Measurements from ENCODE around the gene ACOT11.

The ACOT11 gene

GRCh38 chr1:54543729-54544496 is 4.1 kb upstream of the ACOT11 start:
- TF ChIP-seq EZH2phosphoT487 (IDR thresholded peaks at IDR 0.05; ENCODE audit: low read length) (no peak), CTCF (IDR thresholded peaks at IDR 0.05; ENCODE audit: low read length) (no peak), EZH2 (optimal IDR thresholded peaks at IDR 0.05; ENCODE audit: low read depth, low read length) (no peak)
- no peak overlapping the region for H3K4me3 ChIP-seq (ENCODE audit: low read length)
- H3K79me2 ChIP-seq (ENCODE audit: low read length), result no peaks in the 10 kb centered on the region
- no peaks in the 10 kb centered on the region for H3K9me3 ChIP-seq (replicated peaks; ENCODE audit: insufficient read depth, low read length)
- no peaks in the 10 kb centered on the region for H3K9me2 ChIP-seq (replicated peaks; ENCODE audit: insufficient read depth, low read length)
- H3K36me3 ChIP-seq (replicated peaks; ENCODE audit: insufficient read depth, low read length), result no peaks in the 10 kb centered on the region
- DNase-seq, result no peak
- peaks cover 4% of the 10 kb centered on the region; the same call in 1 of the 2 replicates for H3K4me1 ChIP-seq (ENCODE audit: low read length)
- H3K27ac ChIP-seq (ENCODE audit: low read length), result no peak overlapping the region
- H4K20me1 ChIP-seq (ENCODE audit: insufficient read depth, low read length), result no peaks in the 10 kb centered on the region
- H3K9ac ChIP-seq (ENCODE audit: low read length), result no peak overlapping the region
- no peaks in the 10 kb centered on the region for H3F3A ChIP-seq (ENCODE audit: insufficient read depth, low read length)
- H2AFZ ChIP-seq (ENCODE audit: low read length), result no peak overlapping the region
- H3K27me3 ChIP-seq (replicated peaks; ENCODE audit: insufficient read depth, low read length), result no peaks in the 10 kb centered on the region
- H3K4me2 ChIP-seq (ENCODE audit: low read depth, low read length), result no peak overlapping the region

GRCh38 chr1:54545916-54546635 is 2.0 kb upstream of the ACOT11 start:
- no peak for DNase-seq
- Histone ChIP-seq H3K4me1 (ENCODE audit: low read length) (peaks cover 4% of the 10 kb centered on the region; the same call in 1 of the 2 replicates), H3K27ac (ENCODE audit: low read length) (no peak overlapping the region), H3K4me2 (ENCODE audit: low read depth, low read length) (no peak overlapping the region), H3K27me3 (replicated peaks; ENCODE audit: insufficient read depth, low read length) (no peaks in the 10 kb centered on the region), H3K9ac (ENCODE audit: low read length) (no peak overlapping the region), H3K4me3 (ENCODE audit: low read length) (no peak overlapping the region), H3K79me2 (ENCODE audit: low read length) (no peaks in the 10 kb centered on the region), H3K36me3 (replicated peaks; ENCODE audit: insufficient read depth, low read length) (no peaks in the 10 kb centered on the region), H3F3A (ENCODE audit: insufficient read depth, low read length) (no peaks in the 10 kb centered on the region), H4K20me1 (ENCODE audit: insufficient read depth, low read length) (no peaks in the 10 kb centered on the region), H3K9me3 (replicated peaks; ENCODE audit: insufficient read depth, low read length) (no peaks in the 10 kb centered on the region), H3K9me2 (replicated peaks; ENCODE audit: insufficient read depth, low read length) (no peaks in the 10 kb centered on the region), H2AFZ (ENCODE audit: low read length) (no peak overlapping the region)
- no peak for TF ChIP-seq EZH2 (optimal IDR thresholded peaks at IDR 0.05; ENCODE audit: low read depth, low read length)
- TF ChIP-seq CTCF (IDR thresholded peaks at IDR 0.05; ENCODE audit: low read length), result no peak
- no peak for TF ChIP-seq EZH2phosphoT487 (IDR thresholded peaks at IDR 0.05; ENCODE audit: low read length)

GRCh38 chr1:54546651-54547401 is 1.2 kb upstream of the ACOT11 start:
- Histone ChIP-seq H3K9me3 (replicated peaks; ENCODE audit: insufficient read depth, low read length) (no peaks in the 10 kb centered on the region), H3K4me3 (ENCODE audit: low read length) (no peak overlapping the region), H3K9ac (ENCODE audit: low read length) (no peak overlapping the region), H3K27ac (ENCODE audit: low read length) (no peak overlapping the region), H3K4me2 (ENCODE audit: low read depth, low read length) (no peak overlapping the region), H3K4me1 (ENCODE audit: low read length) (no peaks in the 10 kb centered on the region), H2AFZ (ENCODE audit: low read length) (no peak overlapping the region), H4K20me1 (ENCODE audit: insufficient read depth, low read length) (no peaks in the 10 kb centered on the region), H3K27me3 (replicated peaks; ENCODE audit: insufficient read depth, low read length) (no peaks in the 10 kb centered on the region), H3K36me3 (replicated peaks; ENCODE audit: insufficient read depth, low read length) (no peaks in the 10 kb centered on the region), H3K9me2 (replicated peaks; ENCODE audit: insufficient read depth, low read length) (no peaks in the 10 kb centered on the region), H3K79me2 (ENCODE audit: low read length) (no peaks in the 10 kb centered on the region), H3F3A (ENCODE audit: insufficient read depth, low read length) (no peaks in the 10 kb centered on the region)
- TF ChIP-seq EZH2 (optimal IDR thresholded peaks at IDR 0.05; ENCODE audit: low read depth, low read length) (no peak), CTCF (IDR thresholded peaks at IDR 0.05; ENCODE audit: low read length) (no peak), EZH2phosphoT487 (IDR thresholded peaks at IDR 0.05; ENCODE audit: low read length) (no peak)
- no peak for DNase-seq

All from MM.1S (cell line).